Measurements from ENCODE around the gene GSG1L.

Gene GSG1L

GRCh38 chr16:27841061-27841801 is 222.3 kb downstream of the GSG1L start:
- TF ChIP-seq CTCF (IDR thresholded peaks at IDR 0.05; ENCODE audit: control insufficient read depth, insufficient read depth, low read depth, low read length, missing control alignments), result no peak
- no peak for DNase-seq (ENCODE audit: low read depth)
- no peak overlapping the region for H3K4me3 ChIP-seq (ENCODE audit: control insufficient read depth, low read depth, low read length)

GRCh38 chr16:27840311-27841060 is 223.0 kb downstream of the GSG1L start:
- no peak overlapping the region for H3K4me3 ChIP-seq (ENCODE audit: control insufficient read depth, low read depth, low read length)
- no peak for TF ChIP-seq CTCF (IDR thresholded peaks at IDR 0.05; ENCODE audit: control insufficient read depth, insufficient read depth, low read depth, low read length, missing control alignments)
- no peak for DNase-seq (ENCODE audit: low read depth)

- TF ChIP-seq CTCF (IDR thresholded peaks at IDR 0.05; ENCODE audit: control insufficient read depth, insufficient read depth, low read depth, low read length, missing control alignments), result no peak
- DNase-seq (ENCODE audit: low read depth), result no peak
- H3K4me3 ChIP-seq (ENCODE audit: control insufficient read depth, low read depth, low read length), result no peak overlapping the region
These were observed 224.1 kb downstream of the GSG1L start for GRCh38 chr16:27839419-27839818.

GRCh38 chr16:27838536-27839175 is 224.9 kb downstream of the GSG1L start:
- TF ChIP-seq CTCF (IDR thresholded peaks at IDR 0.05; ENCODE audit: control insufficient read depth, insufficient read depth, low read depth, low read length, missing control alignments), result no peak
- no peak overlapping the region for H3K4me3 ChIP-seq (ENCODE audit: control insufficient read depth, low read depth, low read length)
- no peak for DNase-seq (ENCODE audit: low read depth)

GRCh38 chr16:27829975-27830374 is 233.5 kb downstream of the GSG1L start:
- DNase-seq (ENCODE audit: low read depth), result no peak
- no peak overlapping the region for H3K4me3 ChIP-seq (ENCODE audit: control insufficient read depth, low read depth, low read length)
- TF ChIP-seq CTCF (IDR thresholded peaks at IDR 0.05; ENCODE audit: control insufficient read depth, insufficient read depth, low read depth, low read length, missing control alignments), result no peak

- DNase-seq (ENCODE audit: low read depth), result no peak
- no peak overlapping the region for H3K4me3 ChIP-seq (ENCODE audit: control insufficient read depth, low read depth, low read length)
- no peak for TF ChIP-seq CTCF (IDR thresholded peaks at IDR 0.05; ENCODE audit: control insufficient read depth, insufficient read depth, low read depth, low read length, missing control alignments)
These were observed 234.8 kb downstream of the GSG1L start for GRCh38 chr16:27828671-27829070.
